ENCODE measurements around the gene GPR171.
"Not testable (repeated sequence)": the region's sequence is repeated elsewhere in the genome, so short reads cannot be mapped to it uniquely, and the experiment has no call there.

GPR171 gene

GRCh38 chr3:151171145-151171757, 31.8 kb downstream of the GPR171 start:
- H4K20me1 ChIP-seq (ENCODE audit: low read depth, low read length), result no peaks in the 10 kb centered on the region
- TF ChIP-seq, protein P1, sequence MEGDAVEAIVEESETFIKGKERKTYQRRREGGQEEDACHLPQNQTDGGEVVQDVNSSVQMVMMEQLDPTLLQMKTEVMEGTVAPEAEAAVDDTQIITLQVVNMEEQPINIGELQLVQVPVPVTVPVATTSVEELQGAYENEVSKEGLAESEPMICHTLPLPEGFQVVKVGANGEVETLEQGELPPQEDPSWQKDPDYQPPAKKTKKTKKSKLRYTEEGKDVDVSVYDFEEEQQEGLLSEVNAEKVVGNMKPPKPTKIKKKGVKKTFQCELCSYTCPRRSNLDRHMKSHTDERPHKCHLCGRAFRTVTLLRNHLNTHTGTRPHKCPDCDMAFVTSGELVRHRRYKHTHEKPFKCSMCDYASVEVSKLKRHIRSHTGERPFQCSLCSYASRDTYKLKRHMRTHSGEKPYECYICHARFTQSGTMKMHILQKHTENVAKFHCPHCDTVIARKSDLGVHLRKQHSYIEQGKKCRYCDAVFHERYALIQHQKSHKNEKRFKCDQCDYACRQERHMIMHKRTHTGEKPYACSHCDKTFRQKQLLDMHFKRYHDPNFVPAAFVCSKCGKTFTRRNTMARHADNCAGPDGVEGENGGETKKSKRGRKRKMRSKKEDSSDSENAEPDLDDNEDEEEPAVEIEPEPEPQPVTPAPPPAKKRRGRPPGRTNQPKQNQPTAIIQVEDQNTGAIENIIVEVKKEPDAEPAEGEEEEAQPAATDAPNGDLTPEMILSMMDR (IDR thresholded peaks at IDR 0.05; ENCODE audit: insufficient read depth, low read length, poor library complexity, severe bottlenecking), result no peak
- TF ChIP-seq EZH2phosphoT487 (conservative IDR thresholded peaks at IDR 0.05; ENCODE audit: low read length), result no peak
- no peaks in the 10 kb centered on the region for H3F3A ChIP-seq (ENCODE audit: insufficient read depth)
- no peaks in the 10 kb centered on the region for H3K9me2 ChIP-seq (replicated peaks; ENCODE audit: insufficient read depth, low read length)
- no peak overlapping the region for H3K4me2 ChIP-seq (ENCODE audit: low read depth, low read length, poor library complexity, severe bottlenecking)
- H3K27me3 ChIP-seq (ENCODE audit: low read length), result no peaks in the 10 kb centered on the region
- no peak overlapping the region for H3K27ac ChIP-seq (ENCODE audit: low read depth, low read length)
- H3K4me3 ChIP-seq (ENCODE audit: insufficient read depth, low read length, poor library complexity, severe bottlenecking), result no peak overlapping the region
- no peaks in the 10 kb centered on the region for H3K79me2 ChIP-seq (ENCODE audit: insufficient read depth, low read length)
- no peak overlapping the region for H2AFZ ChIP-seq (ENCODE audit: low read depth, low read length, severe bottlenecking)
- H3K9ac ChIP-seq (ENCODE audit: low read length), result no peak overlapping the region
- H3K36me3 ChIP-seq (ENCODE audit: low read length), result no peaks in the 10 kb centered on the region
- no peaks in the 10 kb centered on the region for H3K9me3 ChIP-seq (ENCODE audit: insufficient read depth, low read length)

GRCh38 chr3:151169948-151170679, 32.9 kb downstream of the GPR171 start:
- not testable (repeated sequence) for H3K79me2 ChIP-seq (ENCODE audit: insufficient read depth, low read length); H3K9ac ChIP-seq (ENCODE audit: low read length); H3K4me3 ChIP-seq (ENCODE audit: insufficient read depth, low read length, poor library complexity, severe bottlenecking); H3F3A ChIP-seq (ENCODE audit: insufficient read depth); H3K9me2 ChIP-seq (replicated peaks; ENCODE audit: insufficient read depth, low read length); H2AFZ ChIP-seq (ENCODE audit: low read depth, low read length, severe bottlenecking); H3K36me3 ChIP-seq (ENCODE audit: low read length); H3K27ac ChIP-seq (ENCODE audit: low read depth, low read length); H3K27me3 ChIP-seq (ENCODE audit: low read length); H3K4me2 ChIP-seq (ENCODE audit: low read depth, low read length, poor library complexity, severe bottlenecking); H3K9me3 ChIP-seq (ENCODE audit: insufficient read depth, low read length); H4K20me1 ChIP-seq (ENCODE audit: low read depth, low read length)

DNA sequence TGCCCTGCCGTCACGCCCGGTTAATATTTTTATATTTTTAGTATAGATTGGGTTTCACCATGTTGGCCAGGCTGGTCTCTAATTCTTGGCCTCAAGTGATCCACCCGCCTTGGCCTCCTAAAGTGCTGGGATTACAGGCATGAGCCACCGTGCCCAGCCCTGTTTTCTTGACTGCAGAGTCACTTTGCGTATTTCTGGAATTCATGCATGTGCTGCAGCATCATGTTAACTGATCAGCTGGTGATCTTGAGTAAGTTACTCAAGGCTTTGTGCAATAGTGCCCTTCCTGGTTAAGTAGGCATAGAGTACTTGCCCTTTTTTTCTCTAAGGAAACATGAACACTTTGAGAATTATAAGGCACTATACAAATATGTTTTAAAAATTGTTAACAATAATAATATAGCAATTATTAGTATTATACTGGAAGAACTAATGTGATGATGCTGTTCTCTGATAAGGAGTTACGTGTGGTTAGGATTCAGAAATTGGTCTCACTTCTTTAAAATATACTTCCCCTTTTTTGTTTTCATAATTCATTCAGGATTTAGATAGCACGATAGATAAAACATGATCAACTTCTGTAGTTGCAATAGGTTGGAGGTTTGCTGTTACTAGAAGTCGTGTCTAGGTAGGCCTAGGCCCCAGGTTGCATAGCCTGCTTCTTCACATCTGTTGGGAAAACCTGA, 33.6 kb downstream of the GPR171 start:
- Histone ChIP-seq H3K9me2 (replicated peaks; ENCODE audit: insufficient read depth, low read length) (no peaks in the 10 kb centered on the region), H3K4me2 (ENCODE audit: low read depth, low read length, poor library complexity, severe bottlenecking) (no peak overlapping the region), H2AFZ (ENCODE audit: low read depth, low read length, severe bottlenecking) (no peak overlapping the region), H4K20me1 (ENCODE audit: low read depth, low read length) (no peaks in the 10 kb centered on the region), H3K27ac (ENCODE audit: low read depth, low read length) (no peak overlapping the region), H3F3A (ENCODE audit: insufficient read depth) (no peaks in the 10 kb centered on the region), H3K9ac (ENCODE audit: low read length) (no peak overlapping the region), H3K9me3 (ENCODE audit: insufficient read depth, low read length) (no peaks in the 10 kb centered on the region), H3K36me3 (ENCODE audit: low read length) (no peaks in the 10 kb centered on the region; the same call in 1 of the 2 replicates), H3K4me3 (ENCODE audit: insufficient read depth, low read length, poor library complexity, severe bottlenecking) (no peak overlapping the region), H3K79me2 (ENCODE audit: insufficient read depth, low read length) (no peaks in the 10 kb centered on the region), H3K27me3 (ENCODE audit: low read length) (no peaks in the 10 kb centered on the region)
- TF ChIP-seq EZH2phosphoT487 (conservative IDR thresholded peaks at IDR 0.05; ENCODE audit: low read length), result no peak
- TF ChIP-seq, protein P1 (IDR thresholded peaks at IDR 0.05; ENCODE audit: insufficient read depth, low read length, poor library complexity, severe bottlenecking), result no peak
